ENCODE measurements around the gene SVIL. TPM values are rescaled to one million over a fixed set of nuclear protein-coding genes. Genes with fewer than 3 reads are reported as not detected.
"Not testable (repeated sequence)": the region's sequence is repeated elsewhere in the genome, so short reads cannot be mapped to it uniquely, and the experiment has no call there.

Gene SVIL
- total RNA-seq, 1 donor from 2014 or later, result 0.62 TPM

- POLR2A ChIA-PET, result no interaction called here
- no peaks in the 10 kb centered on the region for H3K27me3 Mint-ChIP-seq
- intact Hi-C loops (cut with micrococcal nuclease), result loop anchor here (2.0 kb wide), 1 partner anchor 205 kb away; no protein-coding TSS in a partner anchor
- H3K4me1 Mint-ChIP-seq, result peaks cover 8% of the 10 kb centered on the region
- H3K9me3 Mint-ChIP-seq, result no peaks in the 10 kb centered on the region
- no peak for TF ChIP-seq CTCF (IDR thresholded peaks at IDR 0.05)
- H3K36me3 Mint-ChIP-seq (ENCODE audit: low read depth), result no peaks in the 10 kb centered on the region
- no peak overlapping the region for H3K4me3 Mint-ChIP-seq
- no peak overlapping the region for H3K27ac Mint-ChIP-seq
- ATAC-seq (ENCODE audit: low read depth) (no peak), DNase-seq (no peak)
- CTCF ChIA-PET, result interaction anchor here (1.5 kb wide), 1 partner anchor 13 kb away, joined by 5 read pairs; no protein-coding TSS in a partner anchor
Measured at GRCh38 chr10:29591651-29591968, 43.2 kb downstream of the SVIL start.

DNA sequence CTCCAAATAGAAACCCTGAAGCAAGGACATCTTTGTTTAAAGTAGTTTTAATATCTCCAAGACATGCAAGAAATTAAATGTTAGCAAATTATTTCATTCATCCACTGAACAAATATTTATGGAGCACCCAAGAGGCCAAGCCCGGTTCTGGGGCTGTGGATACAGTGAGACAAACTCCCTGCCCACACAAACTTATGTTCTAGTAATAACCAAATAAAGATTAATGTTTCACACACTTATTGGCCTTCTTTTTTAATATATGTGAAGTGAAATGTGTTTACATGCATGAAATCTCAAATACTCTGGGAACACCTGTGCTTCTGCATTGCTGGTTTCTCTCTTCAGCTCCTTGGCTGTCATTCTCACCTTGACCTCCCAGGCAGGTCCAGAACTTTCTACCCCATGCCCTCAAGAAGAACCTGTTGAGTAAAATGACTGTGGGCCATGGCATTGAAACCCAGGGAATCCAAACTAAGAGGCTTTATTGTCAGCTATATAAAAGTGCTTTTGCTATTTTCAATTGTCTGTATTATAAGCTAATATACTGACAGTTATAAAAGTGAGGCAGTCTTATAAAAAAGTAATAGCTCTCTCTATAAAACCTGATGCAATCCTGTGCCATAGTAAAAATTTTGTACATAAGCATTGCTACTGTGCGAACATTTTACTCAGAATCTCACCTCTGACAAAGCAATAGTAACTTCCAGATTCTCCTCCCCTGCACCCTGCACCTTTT lies 43.7 kb downstream of the SVIL start:
- Mint-ChIP-seq H3K27ac (no peak overlapping the region), H3K9me3 (peaks cover 3% of the 10 kb centered on the region), H3K36me3 (ENCODE audit: low read depth) (no peaks in the 10 kb centered on the region), H3K4me3 (no peak overlapping the region), H3K27me3 (no peaks in the 10 kb centered on the region), H3K4me1 (peaks cover 8% of the 10 kb centered on the region)
- ChIA-PET CTCF (interaction anchor here (1.5 kb wide), 1 partner anchor 12 kb away, joined by 5 read pairs; no protein-coding TSS in a partner anchor), POLR2A (no interaction called here)
- intact Hi-C loops (cut with micrococcal nuclease), result loop anchor here (1.0 to 2.0 kb wide), 2 partner anchors 146 to 204 kb away; no protein-coding TSS in a partner anchor
- TF ChIP-seq CTCF (IDR thresholded peaks at IDR 0.05), result no peak
- DNase-seq, result no peak
- ATAC-seq (ENCODE audit: low read depth), result no peak

DNA sequence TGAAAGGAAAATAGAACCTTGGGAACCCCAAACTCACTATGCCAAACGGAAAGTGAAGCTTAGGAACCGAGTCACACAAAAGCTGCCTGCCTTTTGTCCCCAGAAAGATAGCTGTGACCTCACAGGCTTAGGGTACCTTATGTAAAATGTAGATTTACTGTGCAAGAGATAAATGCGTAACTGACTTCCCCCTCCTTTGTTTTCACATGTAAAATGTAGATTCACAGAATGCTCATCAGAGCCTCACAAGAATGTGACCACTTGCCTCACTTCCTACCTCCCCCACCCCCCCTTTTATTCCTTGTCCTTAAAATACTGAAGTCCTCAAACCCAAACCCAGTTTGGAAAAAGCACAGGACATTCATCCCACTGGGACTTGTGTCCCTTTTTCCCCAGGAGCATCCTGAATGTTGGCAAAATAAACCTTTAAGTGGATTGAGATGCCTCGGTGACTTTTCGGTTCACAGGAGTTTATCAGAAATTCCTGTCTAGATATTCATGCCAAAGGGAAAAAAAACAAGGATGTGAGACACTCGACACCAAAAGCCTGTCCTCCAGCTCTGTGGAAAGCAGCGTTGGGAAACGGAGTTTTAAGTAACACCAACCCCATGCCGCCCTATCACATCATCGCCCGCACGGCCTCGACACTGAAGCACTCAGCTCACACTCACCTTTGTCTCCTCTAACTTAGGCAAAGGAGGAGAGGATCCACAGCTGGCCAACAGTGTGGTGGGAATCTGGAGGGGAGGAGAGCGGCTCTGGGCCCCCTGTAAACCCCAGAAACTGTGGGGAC lies 45.9 kb downstream of the SVIL start:
- Mint-ChIP-seq H3K36me3 (ENCODE audit: low read depth) (no peaks in the 10 kb centered on the region), H3K27me3 (no peaks in the 10 kb centered on the region), H3K9me3 (peaks cover 3% of the 10 kb centered on the region), H3K27ac (no peak overlapping the region), H3K4me3 (no peak overlapping the region), H3K4me1 (peaks cover 8% of the 10 kb centered on the region)
- TF ChIP-seq CTCF (IDR thresholded peaks at IDR 0.05), result no peak
- ChIA-PET POLR2A (no interaction called here), CTCF (no interaction called here)
- ATAC-seq (ENCODE audit: low read depth) (no peak), DNase-seq (no peak)
- intact Hi-C loops (cut with micrococcal nuclease), result no loop called here

DNA sequence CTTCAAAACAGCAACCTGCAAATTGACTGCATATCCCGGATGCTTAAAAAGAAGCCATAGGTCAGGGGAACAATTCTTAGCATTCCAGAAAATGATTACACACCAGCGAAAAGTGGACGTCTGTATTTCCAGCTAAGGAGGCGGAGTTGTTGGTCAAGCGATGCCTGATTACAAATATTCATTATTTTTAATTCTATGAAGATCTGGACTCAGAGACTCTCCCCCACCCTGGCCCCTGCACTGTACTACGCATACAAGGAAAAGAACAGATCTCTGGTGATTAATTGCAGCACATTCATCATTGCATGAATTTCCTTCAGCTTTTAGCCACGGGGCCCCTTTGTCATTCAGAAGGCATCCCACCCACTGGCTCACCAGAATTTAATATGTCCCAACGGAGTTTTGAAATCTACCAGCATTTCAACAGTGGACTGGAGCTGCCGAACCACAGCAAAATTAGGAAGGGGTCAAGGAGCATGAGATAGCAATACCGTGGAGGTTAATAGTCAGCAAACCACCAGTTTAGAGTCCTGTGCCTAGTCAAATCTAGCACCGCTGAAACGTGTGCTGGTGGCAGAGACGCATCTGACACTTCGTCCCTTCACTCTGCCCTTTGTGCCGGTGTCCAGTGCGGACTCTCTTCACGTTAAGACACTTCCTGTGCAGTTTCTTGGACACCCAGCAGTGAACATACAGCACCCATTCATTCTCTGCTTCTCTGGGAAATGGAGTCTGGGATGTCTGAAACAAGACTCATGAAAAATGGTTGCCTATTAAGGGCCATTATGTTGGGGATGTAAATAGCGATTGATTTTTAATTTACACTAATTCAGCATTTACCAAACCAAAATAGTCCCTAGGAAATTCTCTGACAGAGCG lies 46.8 kb downstream of the SVIL start:
- H3K36me3 Mint-ChIP-seq (ENCODE audit: low read depth); POLR2A ChIA-PET; H3K9me3 Mint-ChIP-seq; CTCF ChIA-PET; H3K27me3 Mint-ChIP-seq; DNase-seq; H3K27ac Mint-ChIP-seq; H3K4me1 Mint-ChIP-seq; H3K4me3 Mint-ChIP-seq; ATAC-seq (ENCODE audit: low read depth); intact Hi-C loops (cut with micrococcal nuclease): not testable (repeated sequence)

- intact Hi-C loops (cut with micrococcal nuclease); H3K9me3 Mint-ChIP-seq; DNase-seq; CTCF ChIA-PET; H3K4me1 Mint-ChIP-seq; H3K4me3 Mint-ChIP-seq; H3K36me3 Mint-ChIP-seq (ENCODE audit: low read depth); H3K27ac Mint-ChIP-seq; POLR2A ChIA-PET; H3K27me3 Mint-ChIP-seq; ATAC-seq (ENCODE audit: low read depth): not testable (repeated sequence)
Measured at GRCh38 chr10:29587102-29587749, 47.5 kb downstream of the SVIL start.

All from activated B cell treated with CpG ODN at 0.5 μM for 24 hours (primary cell).